Measurements from ENCODE around the gene ATMIN.

The ATMIN gene

GRCh38 chr16:80991792-80992430 is 43.7 kb upstream of the ATMIN start:
- no peak for FAIRE-seq
- no peak for DNase-seq (ENCODE audit: insufficient read length, low spot score)
- TF ChIP-seq, protein P1, sequence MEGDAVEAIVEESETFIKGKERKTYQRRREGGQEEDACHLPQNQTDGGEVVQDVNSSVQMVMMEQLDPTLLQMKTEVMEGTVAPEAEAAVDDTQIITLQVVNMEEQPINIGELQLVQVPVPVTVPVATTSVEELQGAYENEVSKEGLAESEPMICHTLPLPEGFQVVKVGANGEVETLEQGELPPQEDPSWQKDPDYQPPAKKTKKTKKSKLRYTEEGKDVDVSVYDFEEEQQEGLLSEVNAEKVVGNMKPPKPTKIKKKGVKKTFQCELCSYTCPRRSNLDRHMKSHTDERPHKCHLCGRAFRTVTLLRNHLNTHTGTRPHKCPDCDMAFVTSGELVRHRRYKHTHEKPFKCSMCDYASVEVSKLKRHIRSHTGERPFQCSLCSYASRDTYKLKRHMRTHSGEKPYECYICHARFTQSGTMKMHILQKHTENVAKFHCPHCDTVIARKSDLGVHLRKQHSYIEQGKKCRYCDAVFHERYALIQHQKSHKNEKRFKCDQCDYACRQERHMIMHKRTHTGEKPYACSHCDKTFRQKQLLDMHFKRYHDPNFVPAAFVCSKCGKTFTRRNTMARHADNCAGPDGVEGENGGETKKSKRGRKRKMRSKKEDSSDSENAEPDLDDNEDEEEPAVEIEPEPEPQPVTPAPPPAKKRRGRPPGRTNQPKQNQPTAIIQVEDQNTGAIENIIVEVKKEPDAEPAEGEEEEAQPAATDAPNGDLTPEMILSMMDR (IDR thresholded peaks at IDR 0.05; ENCODE audit: insufficient read depth, missing control alignments): no peak

DNA sequence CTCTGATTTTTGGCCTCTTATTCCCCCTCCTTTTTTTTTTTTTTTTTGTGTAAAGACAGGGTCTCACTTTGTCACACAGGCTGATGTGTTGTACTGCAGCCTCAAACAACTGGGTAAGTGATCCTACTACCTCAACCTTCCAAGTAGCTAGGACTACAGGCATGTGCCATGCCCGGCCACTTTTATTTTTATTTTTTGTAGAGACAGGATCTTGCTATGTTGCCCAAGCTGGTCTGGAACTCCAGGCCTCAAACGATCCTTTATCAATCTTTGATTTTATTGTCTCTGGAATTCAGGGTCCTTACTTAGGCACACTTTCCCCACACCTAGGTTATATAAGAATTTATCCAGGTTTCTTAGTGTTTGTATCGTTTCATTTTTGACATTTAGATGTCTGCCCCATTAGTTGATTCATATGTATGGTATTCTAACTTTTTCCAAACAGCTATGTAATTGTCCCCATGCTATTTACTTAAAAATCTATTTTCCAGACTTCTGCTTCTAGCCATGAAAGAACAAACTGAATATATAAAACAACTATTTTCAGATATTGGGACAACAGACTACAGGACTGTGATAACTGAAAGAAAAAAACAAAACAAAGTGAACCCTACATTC is 42.9 kb upstream of the ATMIN start:
- TF ChIP-seq, protein P1 (IDR thresholded peaks at IDR 0.05; ENCODE audit: insufficient read depth, missing control alignments): no peak
- DNase-seq (ENCODE audit: insufficient read length, low spot score) (no peak), FAIRE-seq (no peak)

DNA sequence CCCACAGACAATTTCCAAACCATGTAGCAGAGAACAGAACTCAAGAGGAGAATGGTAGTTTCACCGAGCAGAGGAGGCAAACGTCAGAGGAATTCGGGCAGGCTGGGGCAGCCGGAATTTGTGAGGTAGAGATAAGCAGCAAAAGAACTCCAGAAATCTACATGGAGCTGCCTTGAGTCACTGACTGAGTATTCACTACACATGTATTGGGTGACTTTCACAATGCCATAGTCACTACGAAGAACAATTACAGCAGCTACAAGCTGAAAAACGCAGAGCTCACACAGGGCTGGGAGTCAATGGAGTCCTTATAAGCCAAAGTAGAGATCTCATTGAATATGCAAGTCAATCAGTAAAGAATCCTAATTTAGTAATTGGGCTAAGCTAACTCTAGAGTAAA is 42.3 kb upstream of the ATMIN start:
- DNase-seq (ENCODE audit: insufficient read length, low spot score): no peak
- TF ChIP-seq, protein P1 (IDR thresholded peaks at IDR 0.05; ENCODE audit: insufficient read depth, missing control alignments): no peak
- no peak for FAIRE-seq

DNA sequence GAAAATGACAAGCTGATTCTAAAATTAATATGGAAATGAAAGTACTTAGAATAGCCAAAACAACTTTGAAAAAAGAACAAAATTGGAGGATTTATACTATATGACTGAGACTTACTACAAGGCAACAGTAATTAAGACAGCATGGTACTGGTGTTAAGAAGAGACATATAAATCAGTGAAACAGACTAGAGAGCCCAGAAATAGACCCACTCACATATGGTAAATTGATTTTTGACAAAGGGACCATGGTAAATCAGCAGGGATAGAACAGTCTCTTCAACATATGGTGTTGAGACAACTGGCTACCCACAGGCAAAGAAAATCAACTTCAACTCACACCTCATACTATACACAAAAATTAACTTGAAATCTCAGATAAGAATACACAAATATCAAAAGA is 41.8 kb upstream of the ATMIN start:
- FAIRE-seq (no peak), DNase-seq (ENCODE audit: insufficient read length, low spot score) (no peak)
- TF ChIP-seq, protein P1 (IDR thresholded peaks at IDR 0.05; ENCODE audit: insufficient read depth, missing control alignments): no peak

DNA sequence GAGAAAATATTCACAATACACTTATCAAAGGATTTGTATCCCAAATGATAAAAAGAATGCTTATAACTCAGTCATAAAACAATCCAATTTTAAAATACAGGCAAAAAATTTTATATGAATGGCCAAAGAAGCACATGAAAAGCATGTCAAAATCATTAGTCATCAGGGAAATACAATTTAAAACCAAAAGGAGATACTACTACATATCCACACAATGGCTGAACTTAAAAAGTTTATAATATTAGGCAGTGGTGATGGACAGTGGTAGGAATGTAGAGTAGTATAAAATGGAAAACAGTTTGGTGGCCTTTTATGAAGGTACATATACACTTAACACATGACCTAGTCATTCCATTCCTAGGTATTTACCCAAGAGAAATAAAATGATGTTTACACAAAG is 41.2 kb upstream of the ATMIN start:
- no peak for FAIRE-seq
- no peak for DNase-seq (ENCODE audit: insufficient read length, low spot score)
- TF ChIP-seq, protein P1 (IDR thresholded peaks at IDR 0.05; ENCODE audit: insufficient read depth, missing control alignments): no peak

- FAIRE-seq: no peak
- TF ChIP-seq, protein P1 (IDR thresholded peaks at IDR 0.05; ENCODE audit: insufficient read depth, missing control alignments): no peak
Measured at GRCh38 chr16:80996688-80997138, 38.9 kb upstream of the ATMIN start.

GRCh38 chr16:80997139-80997798 is 38.4 kb upstream of the ATMIN start:
- no peak for DNase-seq (ENCODE audit: insufficient read length, low spot score)
- TF ChIP-seq, protein P1 (IDR thresholded peaks at IDR 0.05; ENCODE audit: insufficient read depth, missing control alignments): no peak
- no peak for FAIRE-seq

More at GRCh38 chr16:80996688-80997138, 38.9 kb upstream of the ATMIN start:
- DNase-seq (ENCODE audit: insufficient read length, low spot score): no peak
